A549 (cell line): ENCODE results near the gene ETFDH.

Experiments used
- CHD4 ChIP-seq: fragments of 200-600 bp; sonication (generic); IDR thresholded peaks from 2 replicates; pipeline ENCODE4 v1.6.1; 2016; ENCODE audit warnings: antibody characterized with exemption, mild to moderate bottlenecking, borderline replicate concordance
- CTCF ChIP-seq: fragments of >200 bp; sonication (Bioruptor Twin); formaldehyde crosslinking; IDR thresholded peaks from 3 replicates; pipeline ENCODE4 v1.5.1; 2016
- E2F6 ChIP-seq: IDR thresholded peaks from 2 replicates; pipeline ENCODE4 v1.6.1; 2012; ENCODE audit warnings: low read depth, borderline replicate concordance
- EP300 ChIP-seq, 2 experiments: fragments of >200 bp; sonication (Bioruptor Twin); formaldehyde crosslinking; IDR thresholded peaks; 2 replicates in 1 of 2; 3 replicates in 1 of 2; pipeline ENCODE4 v1.6.1; 2016 to 2017
- KDM5A ChIP-seq: fragments of 200-600 bp; sonication (generic); IDR thresholded peaks from 2 replicates; pipeline ENCODE4 v1.6.1; 2016; ENCODE audit warnings: antibody characterized with exemption, mild to moderate bottlenecking
- MAX ChIP-seq: IDR thresholded peaks from 2 replicates; pipeline ENCODE4 v1.6.1; 2012
- POLR2A ChIP-seq: IDR thresholded peaks from 2 replicates; pipeline ENCODE4 v1.6.1; 2012; ENCODE audit warnings: mild to moderate bottlenecking, low read length
- RAD21 ChIP-seq, 2 experiments: fragments of >200 bp in 1 of 2; sonication (Bioruptor Twin) in 1 of 2; formaldehyde crosslinking in 1 of 2; IDR thresholded peaks in 1 of 2; conservative IDR thresholded peaks in 1 of 2; 2 replicates in 1 of 2; 3 replicates in 1 of 2; pipeline ENCODE4 v1.6.1; 2012 to 2018; ENCODE audit warnings: inconsistent platforms in 1 of 2
- REST ChIP-seq: fragments of 200-600 bp; sonication (generic); IDR thresholded peaks from 2 replicates; pipeline ENCODE4 v1.6.1; 2016; ENCODE audit warnings: antibody characterized with exemption, mild to moderate bottlenecking, moderate library complexity
- TP53 ChIP-seq: fragments of 250-450 bp; sonication (Bioruptor Pico); IDR thresholded peaks from 2 replicates; pipeline ENCODE4 v1.5.0; 2021; ENCODE audit warnings: mild to moderate bottlenecking, moderate library complexity

GRCh38 chr4:158682066-158682465, 10.0 kb downstream of the ETFDH start:
- TF ChIP-seq RAD21 (conservative IDR thresholded peaks at IDR 0.05 in 1 of 2, IDR thresholded peaks at IDR 0.05 in 1 of 2) (no peak), CTCF (no peak), EP300 (IDR thresholded peaks at IDR 0.05) (no peak), REST (no peak), KDM5A (no peak), CHD4 (no peak), E2F6 (no peak), TP53 (CRISPR knock-in tag) (no peak), MAX (no peak), POLR2A (no peak)
